Cardiac septum (tissue), 1 donor: Measurements from ENCODE around the gene CDK7. TPM values are rescaled to one million over a fixed set of nuclear protein-coding genes. Genes with fewer than 3 reads are reported as not detected.

ENCODE experiments used
- total RNA-seq: library from RNA; stranded (reverse); fragmentation: NEBNext Ultra II Directional; extraction: Animal tissue kit (Norgen Biotek cat#: 25700); gene quantifications from one replicate; pipeline ENCODE4 v1.2.1, GENCODE V29; 2021
- donor health status: DM: no; HTN: no; CAD: no.

Gene CDK7
- total RNA-seq, 1 donor from 2014 or later, result 13.3 TPM

Other genes with a start within 250 kb of the CDK7 start
- 40.7 TPM for gene SLC30A5, start 140.9 kb upstream of the CDK7 start, total RNA-seq
- gene CCNB1, start 67.7 kb upstream of the CDK7 start, total RNA-seq, result 2.1 TPM
- gene CENPH, start 45.3 kb upstream of the CDK7 start, total RNA-seq, result 2.9 TPM
- gene CCDC125, start 97.9 kb downstream of the CDK7 start, total RNA-seq, result 2.9 TPM
- 35.1 TPM for gene AK6, start 134.6 kb downstream of the CDK7 start, total RNA-seq
- gene TAF9, start 134.6 kb downstream of the CDK7 start, total RNA-seq, result 44.2 TPM
- gene RAD17, start 134.9 kb downstream of the CDK7 start, total RNA-seq, result 22.0 TPM
- gene MARVELD2, start 180.2 kb downstream of the CDK7 start, total RNA-seq, result 0.62 TPM